Measurements from ENCODE around the gene GMPR. TPM values are rescaled to one million over a fixed set of nuclear protein-coding genes. Genes with fewer than 3 reads are reported as not detected.

The GMPR gene
- total RNA-seq, 1 experiment from 2014 or later, result 24.0 TPM

- H3K27me3 ChIP-seq (ENCODE audit: insufficient read depth, low read length), result no peaks in the 10 kb centered on the region
- no peaks in the 10 kb centered on the region for H3K9me3 ChIP-seq (ENCODE audit: control insufficient read depth in 1 of 2, insufficient read depth in 1 of 2, low read depth in 1 of 2, low read length in 2 of 2)
- intact Hi-C loops (cut with micrococcal nuclease), result no loop called here
- H2AFZ ChIP-seq (ENCODE audit: low read depth, low read length, poor library complexity, severe bottlenecking), result no peak overlapping the region
- H3K4me3 ChIP-seq (replicated peaks in 1 of 2; ENCODE audit: low read depth in 1 of 2, low read length in 2 of 2), result no peak overlapping the region
- DNase-seq (ENCODE audit: low read depth, low spot score) (no peak), ATAC-seq (0 out of 2 replicates have a peak, but pooled peaks have one; percentile 20)
- H3K9ac ChIP-seq (ENCODE audit: low read length), result no peak overlapping the region
- ChIA-PET CTCF (interaction anchor here (2.1 kb wide), 1 partner anchor 14 kb away, joined by 5 read pairs; no protein-coding TSS in a partner anchor), RAD21 (ENCODE audit: low non-redundant PET in 1 of 2, low total read pairs in 2 of 2, uncharacterized antibody in 2 of 2, unreplicated experiment in 2 of 2) (no interaction called here), POLR2A (interaction anchor here (1.2 kb wide), 1 partner anchor 20 kb away, joined by 3 read pairs; no protein-coding TSS in a partner anchor)
- no peak overlapping the region for H3K4me2 ChIP-seq (ENCODE audit: low read length)
- no peaks in the 10 kb centered on the region for H4K20me1 ChIP-seq (ENCODE audit: insufficient read depth)
- no peaks in the 10 kb centered on the region for H3K4me1 ChIP-seq (ENCODE audit: control insufficient read depth in 1 of 2, insufficient read depth in 2 of 2, low read length in 2 of 2)
- H3K79me2 ChIP-seq (ENCODE audit: insufficient read depth, low read length), result no peaks in the 10 kb centered on the region
- H3K9me2 ChIP-seq (ENCODE audit: insufficient read depth), result no peaks in the 10 kb centered on the region
- H3K36me3 ChIP-seq (ENCODE audit: control insufficient read depth in 1 of 2, insufficient read depth in 2 of 2, low read length in 2 of 2), result no peaks in the 10 kb centered on the region
- BruUV-seq (replicated peaks), result no TSS peak
- no peak for TF ChIP-seq SP1 (IDR thresholded peaks at IDR 0.05; ENCODE audit: low read depth)
- TF ChIP-seq, protein P1, sequence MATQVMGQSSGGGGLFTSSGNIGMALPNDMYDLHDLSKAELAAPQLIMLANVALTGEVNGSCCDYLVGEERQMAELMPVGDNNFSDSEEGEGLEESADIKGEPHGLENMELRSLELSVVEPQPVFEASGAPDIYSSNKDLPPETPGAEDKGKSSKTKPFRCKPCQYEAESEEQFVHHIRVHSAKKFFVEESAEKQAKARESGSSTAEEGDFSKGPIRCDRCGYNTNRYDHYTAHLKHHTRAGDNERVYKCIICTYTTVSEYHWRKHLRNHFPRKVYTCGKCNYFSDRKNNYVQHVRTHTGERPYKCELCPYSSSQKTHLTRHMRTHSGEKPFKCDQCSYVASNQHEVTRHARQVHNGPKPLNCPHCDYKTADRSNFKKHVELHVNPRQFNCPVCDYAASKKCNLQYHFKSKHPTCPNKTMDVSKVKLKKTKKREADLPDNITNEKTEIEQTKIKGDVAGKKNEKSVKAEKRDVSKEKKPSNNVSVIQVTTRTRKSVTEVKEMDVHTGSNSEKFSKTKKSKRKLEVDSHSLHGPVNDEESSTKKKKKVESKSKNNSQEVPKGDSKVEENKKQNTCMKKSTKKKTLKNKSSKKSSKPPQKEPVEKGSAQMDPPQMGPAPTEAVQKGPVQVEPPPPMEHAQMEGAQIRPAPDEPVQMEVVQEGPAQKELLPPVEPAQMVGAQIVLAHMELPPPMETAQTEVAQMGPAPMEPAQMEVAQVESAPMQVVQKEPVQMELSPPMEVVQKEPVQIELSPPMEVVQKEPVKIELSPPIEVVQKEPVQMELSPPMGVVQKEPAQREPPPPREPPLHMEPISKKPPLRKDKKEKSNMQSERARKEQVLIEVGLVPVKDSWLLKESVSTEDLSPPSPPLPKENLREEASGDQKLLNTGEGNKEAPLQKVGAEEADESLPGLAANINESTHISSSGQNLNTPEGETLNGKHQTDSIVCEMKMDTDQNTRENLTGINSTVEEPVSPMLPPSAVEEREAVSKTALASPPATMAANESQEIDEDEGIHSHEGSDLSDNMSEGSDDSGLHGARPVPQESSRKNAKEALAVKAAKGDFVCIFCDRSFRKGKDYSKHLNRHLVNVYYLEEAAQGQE (IDR thresholded peaks at IDR 0.05; ENCODE audit: low read depth), result no peak
- TF ChIP-seq ZFX (IDR thresholded peaks at IDR 0.05), result no peak
- no peak for TF ChIP-seq CTCF (IDR thresholded peaks at IDR 0.05 in 2 of 3, conservative IDR thresholded peaks at IDR 0.05 in 1 of 3; ENCODE audit: borderline replicate concordance in 1 of 3, insufficient read depth in 1 of 3, low read depth in 2 of 3, low read length in 2 of 3)
- no peak for TF ChIP-seq CEBPB (IDR thresholded peaks at IDR 0.05; ENCODE audit: low read depth)
- no peak for TF ChIP-seq YY1 (IDR thresholded peaks at IDR 0.05; ENCODE audit: extremely low read depth, insufficient replicate concordance, low read depth, low read length)
- no peak for TF ChIP-seq TCF7L2 (IDR thresholded peaks at IDR 0.05; ENCODE audit: borderline replicate concordance, extremely low read depth, insufficient read depth, insufficient read length)
- H3K27ac ChIP-seq (ENCODE audit: low read depth, low read length), result no peak overlapping the region
These were observed 41.3 kb upstream of the GMPR start for GRCh38 chr6:16196984-16197546.
